NCI-H345 (cell line): ENCODE results near the gene TMEM183A.

Experiments
- DNase-seq: peaks from one replicate; lab custom pipeline; 2025; lab: John Stamatoyannopoulos, UW

Gene TMEM183A

DNA sequence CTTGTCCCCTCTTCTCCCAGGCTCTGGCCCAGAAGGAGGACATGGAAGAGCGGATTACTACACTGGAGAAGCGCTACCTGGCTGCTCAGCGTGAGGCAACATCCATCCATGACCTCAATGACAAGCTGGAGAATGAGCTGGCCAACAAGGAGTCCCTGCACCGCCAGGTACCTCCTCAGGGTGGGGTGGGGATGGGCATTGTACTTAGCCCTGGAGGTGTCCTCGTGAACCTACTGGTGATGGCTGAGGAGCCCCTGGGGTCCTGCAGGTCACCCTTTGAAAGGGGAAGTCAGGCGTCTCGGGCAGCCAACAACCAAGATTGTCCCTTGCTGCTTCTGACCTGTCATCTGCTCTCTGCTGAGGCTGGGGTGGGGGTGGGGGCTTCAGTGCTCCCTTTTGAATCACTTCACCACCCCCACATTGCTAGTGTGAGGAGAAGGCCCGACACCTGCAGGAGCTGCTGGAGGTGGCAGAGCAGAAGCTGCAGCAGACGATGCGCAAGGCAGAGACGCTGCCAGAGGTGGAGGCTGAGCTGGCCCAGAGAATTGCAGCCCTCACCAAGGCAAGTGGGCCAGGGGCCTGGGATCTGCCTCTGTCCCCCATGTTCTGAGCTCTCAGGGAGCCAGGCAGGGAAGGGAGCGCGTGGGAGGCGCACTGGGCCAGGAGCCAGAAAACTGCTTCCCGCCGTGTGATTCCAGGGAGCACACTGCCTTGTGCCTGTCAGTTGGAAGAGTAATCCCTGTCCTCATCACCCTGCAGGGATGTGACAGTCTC lies 38.8 kb downstream of the TMEM183A start:
- DNase-seq = no peak

DNA sequence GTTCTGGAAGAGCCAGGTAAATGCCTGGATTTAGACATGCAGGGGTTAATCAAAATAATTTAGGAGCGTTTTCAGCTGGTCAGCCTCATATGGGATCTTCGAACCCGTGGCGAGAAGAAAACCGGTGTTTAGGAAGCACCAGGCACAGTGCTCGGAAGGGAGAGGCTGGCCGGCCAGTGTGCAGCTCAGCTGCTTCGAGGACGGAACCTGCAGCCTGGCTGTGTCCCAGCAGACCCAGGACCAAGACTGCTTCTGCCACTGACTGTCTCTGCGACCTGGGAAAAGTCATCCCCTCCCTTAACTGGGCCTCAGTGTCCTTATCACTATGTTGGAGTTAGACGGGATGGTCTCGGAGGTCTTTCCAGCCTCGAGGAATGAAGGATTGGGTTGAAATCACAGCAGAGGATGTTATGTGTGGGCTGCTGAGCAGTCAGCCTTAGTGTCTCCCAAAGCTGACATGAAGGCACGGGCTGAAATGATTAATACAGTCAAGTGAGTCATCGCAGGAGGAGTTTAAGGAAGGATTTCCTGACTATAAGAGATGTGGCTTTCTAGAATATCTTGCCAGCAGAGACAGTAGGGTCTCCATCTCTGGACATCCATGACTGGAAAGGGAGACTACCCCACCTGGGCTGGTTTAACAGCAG lies 39.9 kb downstream of the TMEM183A start:
- DNase-seq = no peak

DNA sequence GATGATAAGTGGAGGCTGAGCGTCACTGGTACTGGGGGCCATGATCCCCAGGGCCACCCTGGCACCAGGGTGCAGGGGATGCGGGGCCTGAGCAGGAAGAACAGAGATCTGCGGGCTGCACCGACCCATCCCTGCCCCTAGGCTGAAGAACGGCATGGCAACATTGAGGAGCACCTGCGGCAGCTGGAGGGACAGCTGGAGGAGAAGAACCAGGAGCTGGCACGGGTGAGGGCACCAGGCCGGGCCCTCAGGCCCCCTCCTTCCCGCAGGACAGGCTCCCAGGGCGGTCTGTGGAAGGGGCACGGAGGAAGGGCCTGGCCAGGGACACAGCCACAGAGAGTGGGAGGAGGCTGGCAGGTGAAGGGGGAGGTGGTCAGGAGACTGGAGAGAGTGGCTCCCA lies 40.9 kb downstream of the TMEM183A start:
- no peak for DNase-seq

DNA sequence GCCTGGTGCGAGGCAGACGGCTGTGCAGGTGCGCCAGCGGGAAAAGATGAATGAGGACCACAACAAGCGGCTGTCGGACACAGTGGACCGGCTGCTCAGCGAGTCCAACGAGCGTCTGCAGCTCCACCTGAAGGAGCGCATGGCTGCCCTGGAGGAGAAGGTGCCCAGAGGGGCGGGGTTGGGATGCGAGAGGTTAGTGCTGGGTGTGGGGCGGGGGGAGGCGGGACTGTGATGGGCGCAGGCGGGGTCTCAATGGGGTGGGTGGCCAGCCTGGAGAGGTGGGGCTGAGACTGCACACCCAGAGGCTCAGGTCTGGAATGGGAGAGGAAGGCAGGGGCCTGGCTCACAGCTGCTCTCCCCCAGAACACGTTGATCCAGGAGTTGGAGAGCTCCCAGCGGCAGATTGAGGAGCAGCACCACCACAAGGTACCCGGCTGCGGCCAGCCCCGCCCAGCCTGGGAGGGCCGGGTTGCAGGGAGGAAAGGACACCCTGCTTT lies 41.4 kb downstream of the TMEM183A start:
- DNase-seq = peak; percentile 44

DNA sequence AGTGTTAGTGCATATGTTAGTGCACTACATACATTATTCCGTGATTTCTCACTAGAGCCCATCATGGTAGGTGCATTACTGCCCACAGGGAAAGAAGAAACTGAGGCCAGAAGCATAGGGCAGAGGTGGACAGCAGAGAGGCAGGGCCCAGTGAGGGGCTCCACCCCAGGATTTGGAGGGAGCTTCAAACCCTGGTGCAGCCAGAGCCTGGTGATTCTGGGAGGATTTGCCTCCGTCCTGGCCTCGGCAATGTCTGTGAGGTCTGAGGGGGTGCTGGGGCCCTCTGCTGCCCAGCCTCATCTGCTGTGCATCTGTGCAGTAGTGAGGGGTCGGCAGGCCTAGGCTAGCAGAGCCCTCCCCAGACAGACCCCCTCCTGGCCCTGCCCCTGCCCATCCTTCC lies 41.9 kb downstream of the TMEM183A start:
- no peak for DNase-seq

DNA sequence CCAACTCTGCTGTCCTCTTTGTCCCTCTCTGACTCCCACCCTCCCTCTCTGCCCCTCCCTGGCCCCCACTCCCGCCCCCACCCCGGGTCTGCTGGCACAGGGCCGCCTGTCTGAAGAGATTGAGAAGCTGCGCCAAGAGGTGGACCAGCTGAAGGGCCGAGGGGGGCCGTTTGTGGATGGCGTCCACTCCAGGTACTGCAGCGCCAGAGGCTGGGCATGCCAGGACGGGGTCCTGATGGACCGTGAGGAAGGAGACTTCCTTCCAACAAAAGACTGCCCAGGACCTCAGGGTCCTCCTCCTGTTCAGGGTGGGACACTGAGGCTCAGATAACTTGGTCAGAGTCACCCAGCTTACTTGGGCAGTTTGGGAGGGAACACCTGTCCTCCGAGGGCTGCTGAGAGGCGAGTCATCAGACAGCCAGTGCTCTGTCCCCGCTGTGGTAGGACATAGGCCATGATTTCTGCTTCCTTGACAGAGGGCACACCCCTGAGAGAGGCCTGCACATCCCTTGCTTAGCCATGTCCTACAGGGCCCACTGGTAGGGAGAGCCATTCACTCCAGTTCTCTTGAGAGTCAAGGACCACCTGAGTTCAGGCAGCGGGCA lies 42.5 kb downstream of the TMEM183A start:
- DNase-seq = no peak

DNA sequence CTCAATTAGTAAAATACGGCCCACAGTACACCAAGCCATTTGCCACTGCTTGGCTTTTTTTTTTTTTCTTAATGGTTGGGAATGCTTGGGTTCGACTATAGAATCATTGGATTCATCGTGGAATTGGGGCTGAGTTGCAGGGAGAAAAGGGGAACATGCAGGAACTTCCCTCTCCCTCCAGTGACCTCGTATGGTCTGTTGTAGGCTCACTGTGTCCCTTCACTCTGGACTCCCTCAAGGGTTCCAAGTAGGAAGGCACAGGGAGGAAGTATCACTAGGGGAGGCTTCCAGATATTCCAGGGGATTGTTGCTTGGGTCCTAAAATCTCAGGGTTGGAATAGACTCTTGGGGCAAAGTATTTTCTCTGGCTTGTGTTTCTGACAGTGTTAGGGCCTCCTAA lies 43.7 kb downstream of the TMEM183A start:
- DNase-seq = no peak

DNA sequence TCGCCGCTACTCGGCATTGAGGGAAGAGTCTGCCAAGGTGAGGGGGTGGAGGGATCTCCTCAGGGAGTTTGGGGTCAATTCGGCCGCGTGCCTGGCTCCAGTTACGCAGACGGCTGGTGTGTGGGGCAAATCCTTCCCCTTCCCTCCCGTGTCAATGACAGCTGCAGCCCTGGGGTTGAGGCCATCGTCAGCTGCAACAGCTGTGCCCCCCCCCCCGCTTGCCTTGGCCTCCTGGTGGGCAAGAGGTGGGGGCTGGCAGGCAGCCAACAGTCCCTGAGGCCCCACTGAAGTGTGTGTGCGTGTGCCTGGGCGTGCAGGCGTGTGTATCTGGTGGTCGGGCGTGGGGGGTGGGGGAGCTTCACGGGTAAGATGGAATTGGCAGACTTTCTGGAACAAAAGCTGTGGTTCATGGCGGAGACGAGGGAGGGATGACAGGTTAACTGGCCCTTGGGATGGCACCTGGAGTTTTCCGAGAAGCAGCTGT lies 44.7 kb downstream of the TMEM183A start:
- DNase-seq = peak; percentile 83

DNA sequence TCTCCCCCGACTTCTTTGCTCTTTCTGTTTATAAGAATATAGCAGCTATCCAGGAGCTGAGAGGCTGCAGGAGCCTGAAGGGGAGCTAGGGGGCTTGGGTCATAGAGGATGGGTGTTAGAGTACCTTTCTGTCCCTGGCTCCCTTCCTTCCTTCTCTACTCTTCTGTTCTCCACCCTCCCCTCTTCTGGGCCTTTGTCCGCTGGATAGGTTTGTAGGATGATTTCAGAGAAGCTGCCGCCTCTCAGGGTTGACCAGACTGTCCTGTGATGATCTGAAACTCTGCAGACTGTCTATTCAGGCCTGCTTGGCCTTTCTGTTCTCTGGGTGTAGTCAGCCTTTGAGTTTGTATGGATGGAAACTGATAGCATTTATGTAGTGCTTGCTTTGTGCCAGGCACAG lies 45.4 kb downstream of the TMEM183A start:
- no peak for DNase-seq

DNA sequence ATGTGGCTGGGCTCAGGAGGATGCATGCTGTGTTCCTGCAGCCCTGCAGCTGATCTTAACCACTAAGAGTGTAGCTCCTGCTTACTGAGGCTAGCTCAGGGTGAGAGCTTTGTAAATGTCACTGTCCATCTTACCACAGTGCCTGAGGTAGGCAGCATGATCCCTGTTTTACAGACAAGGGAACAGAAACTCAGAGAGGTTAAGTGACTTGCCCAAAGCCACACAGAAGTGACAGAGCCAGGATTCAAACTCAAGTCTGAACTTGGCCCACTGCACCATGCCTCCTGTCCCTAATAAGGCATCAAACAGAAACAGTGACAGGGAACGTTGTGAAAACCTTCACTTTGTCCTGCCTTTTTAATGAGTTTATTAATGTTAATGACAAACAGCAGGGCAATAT lies 47.0 kb downstream of the TMEM183A start:
- DNase-seq = no peak

DNA sequence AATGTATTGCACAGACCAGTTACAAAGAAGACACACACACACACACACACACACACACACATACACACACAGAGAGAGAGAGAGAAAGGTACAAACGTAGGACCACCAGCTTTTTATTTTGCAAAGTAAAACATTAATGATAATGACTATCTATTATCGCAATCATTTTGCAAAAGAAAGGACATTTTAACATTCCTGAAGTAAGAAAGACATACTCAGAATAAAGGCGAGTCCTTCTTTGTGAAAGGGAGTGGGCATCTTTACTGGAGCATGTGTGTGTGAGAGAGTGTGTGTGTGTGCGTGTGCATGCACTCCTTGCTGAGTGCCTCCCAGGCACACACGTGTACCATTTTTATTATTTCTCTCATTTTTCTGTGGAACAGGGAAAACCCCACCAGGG lies 47.5 kb downstream of the TMEM183A start:
- DNase-seq = no peak

DNA sequence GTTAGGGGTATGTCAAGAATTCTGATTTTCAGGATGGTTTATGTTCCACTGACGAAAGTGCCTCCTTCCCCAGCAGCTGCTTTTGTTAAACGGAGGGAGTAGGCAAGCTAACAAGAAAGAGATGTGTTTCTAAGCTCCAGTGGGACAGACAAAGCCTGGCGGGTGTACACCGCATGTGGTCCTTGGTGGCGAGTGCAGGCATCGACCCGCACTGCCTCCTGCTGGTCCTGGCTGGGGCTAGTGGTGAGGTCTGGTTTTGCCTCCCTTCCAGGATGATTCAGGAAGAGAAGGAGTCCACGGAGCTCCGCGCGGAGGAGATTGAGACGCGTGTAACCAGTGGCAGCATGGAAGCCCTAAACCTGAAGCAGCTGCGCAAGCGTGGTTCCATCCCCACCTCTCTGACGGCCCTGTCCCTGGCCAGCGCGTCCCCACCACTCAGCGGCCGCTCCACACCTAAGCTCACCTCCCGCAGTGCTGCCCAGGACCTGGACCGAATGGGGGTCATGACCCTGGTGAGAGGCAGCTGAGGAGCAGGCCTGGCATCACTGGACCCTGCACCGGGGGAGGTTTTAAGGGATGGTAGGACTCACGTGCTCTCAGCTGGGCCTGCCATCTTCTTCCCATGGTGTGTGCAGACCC lies 48.1 kb downstream of the TMEM183A start:
- no peak for DNase-seq

DNA sequence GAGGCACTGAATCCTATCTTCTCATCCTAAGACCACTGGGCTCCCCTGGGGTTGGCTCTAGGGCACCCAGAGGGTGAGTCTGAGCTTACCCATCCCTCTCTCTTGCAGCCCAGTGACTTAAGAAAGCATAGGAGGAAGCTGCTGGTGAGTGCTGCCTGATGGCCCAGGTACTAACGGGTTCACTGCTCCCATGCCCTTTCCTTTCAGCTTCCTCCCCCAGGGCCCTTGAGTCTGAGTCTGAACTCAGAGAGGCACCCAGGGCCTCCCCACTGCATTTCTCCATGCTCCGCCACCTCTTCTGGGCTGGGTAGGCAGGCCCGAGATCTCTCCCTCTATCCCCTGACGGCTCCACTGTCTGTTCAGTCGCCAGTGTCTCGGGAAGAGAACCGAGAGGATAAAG lies 48.8 kb downstream of the TMEM183A start:
- DNase-seq = no peak

DNA sequence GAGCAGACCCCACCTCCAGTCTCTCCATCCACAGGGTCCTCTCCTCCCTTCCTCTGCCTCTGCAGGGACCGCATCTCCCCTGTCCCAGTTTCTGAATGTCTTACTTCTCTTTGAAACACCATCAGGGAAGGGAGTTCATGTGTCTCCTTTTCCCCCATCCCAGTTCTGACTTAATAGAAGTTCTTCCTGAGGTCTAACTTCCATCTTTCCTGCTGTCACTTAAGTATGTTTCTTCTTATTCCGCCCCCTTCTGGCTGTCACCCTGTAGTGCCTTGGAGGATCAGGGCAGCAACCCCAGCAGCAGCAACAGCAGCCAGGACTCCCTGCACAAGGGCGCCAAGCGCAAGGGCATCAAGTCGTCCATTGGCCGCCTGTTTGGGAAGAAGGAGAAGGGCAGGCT lies 49.3 kb downstream of the TMEM183A start:
- DNase-seq = no peak

DNA sequence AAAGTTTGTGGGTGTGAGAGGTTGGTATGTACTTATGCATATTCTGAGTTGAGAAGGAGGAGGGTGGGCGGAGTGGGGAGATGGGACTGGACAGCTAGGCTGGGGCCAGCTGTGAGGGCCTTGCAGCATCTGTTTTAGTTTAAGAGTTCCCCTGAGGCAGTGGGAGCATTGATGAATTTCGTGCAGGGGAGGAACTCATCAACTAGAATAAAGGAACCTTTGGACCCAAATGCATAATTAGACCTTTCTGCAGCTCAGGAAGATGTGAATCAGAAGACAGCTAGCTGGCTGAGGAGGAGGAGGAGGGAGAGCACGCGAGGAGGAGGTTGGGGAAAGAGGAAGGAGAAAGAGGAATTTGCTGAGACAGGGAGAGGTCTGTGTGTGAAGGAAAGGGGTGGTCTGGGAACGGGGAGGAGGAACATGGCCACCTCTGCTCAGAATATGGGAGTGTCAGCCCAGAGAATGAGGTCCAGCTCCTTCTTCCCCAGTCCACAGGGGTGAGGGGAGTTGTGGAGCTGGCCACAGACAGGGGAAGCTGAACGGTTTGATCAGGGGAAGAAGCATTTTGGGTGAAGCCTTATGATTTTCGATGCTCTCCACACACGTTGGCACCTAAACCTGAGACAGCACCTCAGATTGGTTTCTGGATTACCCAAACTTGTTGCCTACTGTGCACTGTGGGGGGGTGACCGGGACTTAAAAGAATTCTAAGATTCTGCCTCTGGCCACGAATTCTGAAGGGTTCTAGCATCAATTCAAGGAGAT lies 50.9 kb downstream of the TMEM183A start:
- no peak for DNase-seq

DNA sequence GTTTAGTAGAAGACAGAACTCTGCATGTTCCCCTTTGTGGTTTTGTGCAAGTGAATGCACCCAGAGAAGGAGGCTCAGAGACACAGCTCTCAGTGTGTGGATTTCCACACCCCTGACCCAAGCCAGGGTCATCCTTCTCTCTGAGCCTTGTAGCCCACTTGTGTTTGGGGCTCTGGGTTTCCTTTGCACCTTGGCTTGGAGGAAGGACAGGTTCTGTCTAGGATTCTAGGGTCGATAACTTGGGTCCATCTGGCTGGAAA lies 51.4 kb downstream of the TMEM183A start:
- DNase-seq = no peak

DNA sequence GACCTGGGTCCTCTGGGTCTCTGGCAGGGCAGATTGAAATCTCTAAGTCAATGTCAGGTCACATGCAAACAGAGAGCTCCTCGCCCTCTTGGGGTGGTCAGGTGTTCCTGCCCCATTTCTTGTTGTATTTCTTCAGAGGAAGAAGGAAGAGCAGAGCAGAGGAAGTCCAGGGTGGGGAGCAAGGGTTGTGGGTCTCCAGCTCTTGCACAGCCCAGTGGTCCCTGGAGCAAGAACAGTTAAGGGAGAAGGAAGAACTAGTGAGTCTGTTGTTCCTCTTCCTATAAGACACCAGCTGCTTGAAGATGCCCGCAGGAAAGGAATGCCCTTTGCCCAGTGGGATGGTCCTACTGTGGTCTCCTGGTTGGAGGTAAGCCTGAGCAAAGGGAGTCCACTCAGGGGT lies 52.3 kb downstream of the TMEM183A start:
- no peak for DNase-seq

DNA sequence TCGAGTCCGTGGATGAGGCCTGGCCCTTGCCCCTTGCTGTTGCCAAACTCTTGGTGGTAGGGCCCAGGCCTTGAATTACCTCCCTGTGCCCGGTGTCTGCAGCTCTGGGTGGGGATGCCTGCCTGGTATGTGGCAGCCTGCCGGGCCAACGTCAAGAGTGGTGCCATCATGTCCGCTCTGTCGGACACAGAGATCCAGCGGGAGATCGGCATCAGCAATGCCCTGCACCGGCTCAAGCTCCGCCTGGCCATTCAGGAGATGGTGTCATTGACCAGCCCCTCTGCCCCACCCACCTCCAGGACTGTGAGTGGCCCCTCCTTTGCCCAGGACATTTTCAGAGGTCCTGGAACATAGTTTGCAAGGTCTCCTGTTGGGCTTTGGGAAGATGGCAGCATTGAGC lies 52.9 kb downstream of the TMEM183A start:
- no peak for DNase-seq

DNA sequence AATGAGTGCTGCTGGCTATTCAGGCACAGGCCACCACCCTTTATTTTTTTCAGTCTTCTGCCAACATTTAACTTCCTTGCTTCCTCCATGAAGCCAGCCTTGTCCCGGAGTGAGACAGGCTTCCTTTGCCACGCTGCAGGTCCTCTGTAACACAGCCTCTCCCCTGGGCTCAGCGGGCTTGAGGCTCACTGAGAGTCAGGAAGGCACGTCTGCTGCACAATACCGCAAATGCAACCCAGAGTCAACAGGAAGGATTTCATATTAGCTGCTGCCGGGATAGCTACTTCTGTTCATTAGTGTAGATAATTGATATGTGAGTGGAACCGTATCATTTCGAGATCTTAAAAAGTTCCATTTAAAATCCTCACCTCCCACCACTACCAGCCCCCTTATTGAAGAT lies 56.1 kb downstream of the TMEM183A start:
- DNase-seq = no peak

DNA sequence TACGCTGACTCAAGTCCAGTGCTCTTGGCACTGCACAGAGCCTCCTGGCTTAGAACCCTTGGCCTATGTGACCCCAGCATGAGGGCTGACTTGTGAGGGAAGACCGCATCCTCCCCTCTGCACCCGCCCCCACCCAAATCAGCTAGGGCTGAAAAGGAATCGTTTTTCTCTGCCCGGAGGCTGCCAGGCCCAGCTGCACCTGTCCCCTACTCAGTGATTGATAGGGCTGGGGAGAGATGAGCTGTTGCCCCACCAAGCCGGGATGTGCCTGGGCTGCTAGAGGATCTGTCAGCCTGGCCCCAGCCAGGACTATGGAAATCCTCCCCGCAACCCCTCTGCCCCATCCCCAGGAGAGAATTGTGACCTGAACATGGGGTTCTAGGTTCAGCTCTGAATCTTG lies 58.0 kb downstream of the TMEM183A start:
- DNase-seq = no peak

DNA sequence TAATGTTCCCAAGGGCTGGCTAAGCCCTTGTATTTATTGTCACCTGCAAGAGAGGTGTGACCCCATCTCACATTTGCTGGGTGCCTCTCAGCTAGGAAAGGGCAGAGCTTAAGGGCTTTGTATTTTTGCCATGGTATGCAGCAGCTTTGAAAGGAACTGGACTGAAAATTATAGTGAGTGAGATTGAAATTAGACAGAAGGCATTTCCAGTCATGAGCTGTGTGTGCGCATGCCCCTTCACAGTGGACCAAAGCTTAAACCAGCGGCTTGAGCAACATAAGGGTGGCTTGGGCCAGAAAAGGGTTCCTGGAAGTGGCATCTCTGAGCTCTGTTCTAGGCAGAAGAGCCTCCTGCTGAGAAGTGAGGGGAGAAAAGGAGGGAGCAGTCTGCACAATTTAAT lies 58.8 kb downstream of the TMEM183A start:
- DNase-seq = no peak

DNA sequence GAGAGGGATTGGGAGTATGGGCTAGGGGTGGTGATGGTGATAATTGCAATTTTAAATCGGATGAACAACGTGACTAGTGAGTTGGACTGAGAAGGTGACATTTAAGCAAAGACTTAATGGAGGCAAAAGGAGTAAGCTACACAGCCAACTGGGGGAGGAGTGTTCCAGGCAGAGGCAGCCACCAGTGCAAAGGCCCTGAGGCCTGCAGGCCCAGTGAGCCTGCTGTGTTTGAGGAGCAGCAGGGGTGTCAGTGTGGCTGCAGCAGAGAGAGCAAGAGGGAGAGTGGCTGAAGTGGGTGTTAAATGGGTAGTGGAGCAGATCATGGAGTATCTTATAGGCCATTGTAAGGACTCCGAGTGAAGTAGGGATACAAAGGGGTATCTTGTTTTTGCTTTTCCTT lies 59.8 kb downstream of the TMEM183A start:
- no peak for DNase-seq
